ENCODE data around the gene TMEM201.

- TF ChIP-seq, protein P1, sequence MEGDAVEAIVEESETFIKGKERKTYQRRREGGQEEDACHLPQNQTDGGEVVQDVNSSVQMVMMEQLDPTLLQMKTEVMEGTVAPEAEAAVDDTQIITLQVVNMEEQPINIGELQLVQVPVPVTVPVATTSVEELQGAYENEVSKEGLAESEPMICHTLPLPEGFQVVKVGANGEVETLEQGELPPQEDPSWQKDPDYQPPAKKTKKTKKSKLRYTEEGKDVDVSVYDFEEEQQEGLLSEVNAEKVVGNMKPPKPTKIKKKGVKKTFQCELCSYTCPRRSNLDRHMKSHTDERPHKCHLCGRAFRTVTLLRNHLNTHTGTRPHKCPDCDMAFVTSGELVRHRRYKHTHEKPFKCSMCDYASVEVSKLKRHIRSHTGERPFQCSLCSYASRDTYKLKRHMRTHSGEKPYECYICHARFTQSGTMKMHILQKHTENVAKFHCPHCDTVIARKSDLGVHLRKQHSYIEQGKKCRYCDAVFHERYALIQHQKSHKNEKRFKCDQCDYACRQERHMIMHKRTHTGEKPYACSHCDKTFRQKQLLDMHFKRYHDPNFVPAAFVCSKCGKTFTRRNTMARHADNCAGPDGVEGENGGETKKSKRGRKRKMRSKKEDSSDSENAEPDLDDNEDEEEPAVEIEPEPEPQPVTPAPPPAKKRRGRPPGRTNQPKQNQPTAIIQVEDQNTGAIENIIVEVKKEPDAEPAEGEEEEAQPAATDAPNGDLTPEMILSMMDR (IDR thresholded peaks at IDR 0.05): no peak
- no peak for TF ChIP-seq EZH2 (IDR thresholded peaks at IDR 0.05)
- TF ChIP-seq EZH2phosphoT487 (IDR thresholded peaks at IDR 0.05): no peak
These were observed 74.5 kb downstream of the TMEM201 start for GRCh38 chr1:9663257-9663656.
